HG03469 (cell line): ENCODE results near the gene SERINC4.
"Not testable (repeated sequence)": the region's sequence is repeated elsewhere in the genome, so short reads cannot be mapped to it uniquely, and the experiment has no call there.

Source experiments
- ATAC-seq: cut with Tn5 transposase; IDR thresholded peaks from one replicate; pipeline ENCODE4 v1.9.1; 2021; ENCODE audit warnings: mild to moderate bottlenecking, moderate library complexity, moderate number of reproducible peaks; ENCODE audit not compliant: unreplicated experiment

The SERINC4 gene

DNA sequence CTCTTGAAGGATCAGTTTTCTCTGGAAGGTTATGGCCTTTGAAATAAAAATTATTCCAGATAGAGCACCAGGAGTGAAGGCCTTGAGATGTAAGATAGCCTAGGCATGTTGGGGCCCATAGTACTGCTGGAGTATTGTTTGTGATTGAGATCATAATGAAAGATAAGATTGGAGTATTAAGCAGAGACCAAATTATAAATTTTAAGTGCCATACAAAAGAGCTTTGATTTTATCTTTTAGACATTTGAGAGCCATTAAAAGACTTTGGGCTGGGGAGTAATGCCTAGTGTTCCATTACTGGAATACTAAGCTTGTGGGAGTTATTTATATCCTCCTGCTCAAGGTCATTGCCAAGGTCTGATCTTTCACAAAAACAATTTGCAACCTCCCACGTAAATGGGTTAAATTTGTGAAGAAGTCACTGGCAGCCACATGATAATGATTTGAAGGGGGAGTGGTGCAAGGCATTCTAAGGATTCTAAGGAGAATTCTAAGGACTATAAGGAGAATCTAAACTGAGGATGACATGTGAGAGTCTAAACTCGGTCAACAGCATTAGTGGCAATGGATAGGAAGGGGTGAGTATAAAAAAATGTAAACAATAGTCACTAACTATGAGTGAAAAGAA lies 36.1 kb downstream of the SERINC4 start:
- no peak for ATAC-seq

DNA sequence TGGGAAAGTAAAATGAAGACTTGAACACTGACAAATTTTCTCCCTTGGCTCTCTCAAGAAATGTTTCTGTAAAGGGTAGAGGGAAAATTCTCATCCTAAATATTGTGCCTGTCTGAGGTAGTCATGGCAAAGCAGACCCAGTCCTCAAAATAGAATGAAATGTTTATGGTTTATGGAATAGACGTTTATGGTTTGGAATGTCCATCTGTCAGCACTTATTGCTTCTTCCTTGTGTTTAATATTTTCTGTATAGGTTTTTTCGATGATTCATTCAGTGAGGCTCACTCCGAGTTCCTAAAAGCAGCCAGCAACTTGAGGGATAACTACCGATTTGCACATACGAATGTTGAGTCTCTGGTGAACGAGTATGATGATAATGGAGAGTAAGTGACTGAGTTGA lies 37.2 kb downstream of the SERINC4 start:
- no peak for ATAC-seq

DNA sequence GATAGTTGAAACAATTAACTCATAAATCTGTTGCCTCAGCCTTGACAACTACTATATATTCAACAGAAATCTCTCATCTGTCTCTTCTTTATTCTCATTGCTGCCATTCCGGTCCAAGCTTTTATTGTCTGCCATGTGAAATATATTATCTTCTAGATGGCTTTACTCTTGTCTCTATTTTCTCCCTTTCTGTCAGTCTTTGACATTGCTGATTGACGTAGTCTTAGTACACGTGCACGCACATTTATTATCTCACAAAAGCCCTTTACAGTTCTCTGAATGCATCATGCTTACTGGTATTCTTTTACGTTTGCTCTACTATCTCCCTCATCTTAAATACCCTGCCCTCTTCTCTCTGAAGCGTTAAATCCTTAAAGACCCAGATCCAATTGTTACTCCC lies 48.1 kb downstream of the SERINC4 start:
- no peak for ATAC-seq

DNA sequence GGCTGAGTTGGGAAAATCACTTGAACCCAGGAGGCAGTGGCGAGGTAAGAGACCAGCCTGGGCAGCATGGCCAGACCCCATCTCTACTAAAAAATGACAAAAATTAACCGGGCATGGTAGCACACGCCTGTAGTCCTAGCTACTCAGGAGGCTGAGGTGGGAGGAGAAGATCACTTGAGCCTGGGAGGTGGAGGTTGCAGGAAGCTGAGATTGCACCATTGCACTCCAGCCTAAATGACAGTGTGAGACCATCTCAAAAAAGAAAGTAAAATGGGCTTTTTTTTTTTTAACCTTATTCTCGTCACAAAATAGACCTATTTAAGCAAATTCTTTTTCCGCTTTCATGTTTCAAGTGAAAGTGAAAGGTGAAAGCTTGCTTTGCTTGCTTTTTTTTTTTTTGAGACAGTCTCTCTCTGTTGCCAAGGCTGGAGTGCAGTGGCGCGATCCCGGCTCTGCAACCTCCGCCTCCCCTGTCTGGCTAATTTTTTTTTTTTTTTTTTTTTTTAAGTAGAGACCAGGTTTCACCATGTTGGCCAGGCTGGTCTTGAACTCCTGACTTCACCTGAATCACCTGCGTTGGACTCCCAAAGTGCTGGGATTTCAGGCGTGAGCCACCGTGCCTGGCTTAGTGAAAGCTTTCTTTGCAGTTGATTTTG lies 50.2 kb downstream of the SERINC4 start:
- peak; percentile 41 for ATAC-seq

DNA sequence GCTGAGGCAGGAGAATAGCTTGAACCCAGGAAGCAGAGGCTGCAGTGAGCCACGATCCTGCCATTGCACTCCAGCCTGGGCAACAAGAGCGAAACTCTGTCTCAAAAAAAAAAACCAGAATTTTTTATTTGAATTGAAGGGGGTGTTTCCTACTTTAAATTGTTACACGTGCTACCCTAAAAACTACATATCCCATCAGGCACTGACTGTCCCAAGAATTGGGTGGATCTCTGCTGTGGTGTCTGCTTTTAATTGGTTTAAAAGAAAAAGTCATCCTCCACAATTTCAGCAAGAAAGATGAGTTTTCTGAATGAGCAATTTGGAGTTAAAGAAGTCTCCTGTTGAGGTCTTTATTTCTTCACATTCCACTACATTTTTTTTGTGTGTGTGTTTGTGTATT lies 51.6 kb downstream of the SERINC4 start:
- no peak for ATAC-seq

DNA sequence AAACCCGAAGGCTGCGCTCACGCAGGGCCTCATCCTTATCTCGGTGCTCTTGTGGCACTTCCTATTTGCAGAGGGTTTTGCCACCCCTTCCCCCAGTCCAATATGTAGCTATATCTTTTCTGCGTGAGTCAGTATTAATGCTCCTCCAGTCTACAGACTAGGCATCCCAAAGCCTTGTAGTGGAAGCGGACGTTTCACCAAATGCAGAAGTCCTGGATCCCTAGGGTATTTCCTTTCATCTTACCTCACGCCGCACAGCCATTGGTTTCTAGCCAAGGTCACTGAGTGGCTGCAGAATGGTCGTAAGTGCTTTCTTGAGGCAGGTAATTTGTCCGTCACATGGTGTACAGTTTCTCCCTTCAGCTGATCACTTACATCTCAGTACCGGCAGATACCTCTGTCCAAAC lies 53.1 kb downstream of the SERINC4 start:
- not testable (repeated sequence) for ATAC-seq

DNA sequence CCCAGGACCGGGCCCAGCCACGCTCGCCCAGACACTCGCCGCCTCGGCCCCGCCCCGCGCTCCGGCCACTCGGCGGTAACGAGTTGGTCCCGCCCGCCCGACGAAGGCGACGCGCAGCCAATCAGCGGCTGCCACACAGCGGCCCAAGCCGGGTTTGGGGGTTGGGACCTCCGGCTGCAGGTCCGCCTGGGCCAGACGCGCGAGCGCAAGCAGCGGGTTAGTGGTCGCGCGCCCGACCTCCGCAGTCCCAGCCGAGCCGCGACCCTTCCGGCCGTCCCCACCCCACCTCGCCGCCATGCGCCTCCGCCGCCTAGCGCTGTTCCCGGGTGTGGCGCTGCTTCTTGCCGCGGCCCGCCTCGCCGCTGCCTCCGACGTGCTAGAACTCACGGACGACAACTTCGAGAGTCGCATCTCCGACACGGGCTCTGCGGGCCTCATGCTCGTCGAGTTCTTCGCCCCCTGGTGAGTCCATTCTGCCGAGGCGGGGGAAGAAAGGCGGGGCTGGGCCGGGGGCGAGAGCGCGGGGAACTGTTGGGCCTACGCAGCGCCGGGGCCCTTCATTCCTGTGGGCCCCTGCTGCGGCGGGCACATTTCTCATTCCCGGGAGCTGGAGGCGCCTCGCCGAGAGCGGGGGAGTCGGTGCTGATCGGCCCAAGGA lies 53.6 kb downstream of the SERINC4 start, which contains the start of gene PDIA3:
Gene PDIA3, plus strand, starts transcription at position 194 of the 658 bp plus-strand sequence. Its CDS starts 102 bp downstream, at position 296.
- ATAC-seq, result peak; percentile 40
